Effector CD8-positive, alpha-beta T cell (primary cell): ENCODE measurements around the gene KRT7.
"Not testable (repeated sequence)": the region's sequence is repeated elsewhere in the genome, so short reads cannot be mapped to it uniquely, and the experiment has no call there.

Experiments used
- DNase-seq: peaks from one replicate; lab custom pipeline; 2025; lab: John Stamatoyannopoulos, UW

KRT7 gene

DNA sequence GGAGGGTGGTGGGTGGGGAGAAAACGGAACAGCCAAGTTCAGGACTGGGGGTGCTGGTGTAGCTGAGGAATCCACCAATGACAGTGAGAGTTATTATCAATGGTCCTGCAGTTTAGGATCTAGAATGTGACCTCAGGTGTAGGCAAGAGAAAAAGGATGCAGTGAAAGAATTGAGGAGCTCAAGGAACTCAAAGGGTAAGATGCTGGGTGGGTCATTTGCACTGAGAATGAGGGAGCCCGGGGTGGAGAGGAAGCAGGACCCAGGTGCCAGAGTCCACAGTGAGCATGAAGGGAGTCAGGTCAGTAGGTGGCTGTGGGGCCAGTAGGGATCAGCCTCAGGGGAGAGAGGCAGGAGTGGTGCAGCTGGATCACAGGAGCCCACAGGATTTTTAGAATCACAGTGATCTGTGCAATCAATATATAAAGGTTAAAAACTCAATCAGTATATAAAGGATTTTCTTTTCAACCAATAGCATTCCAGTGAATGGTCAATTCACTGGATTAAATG is 3.2 kb upstream of the KRT7 start:
- no peak for DNase-seq

DNA sequence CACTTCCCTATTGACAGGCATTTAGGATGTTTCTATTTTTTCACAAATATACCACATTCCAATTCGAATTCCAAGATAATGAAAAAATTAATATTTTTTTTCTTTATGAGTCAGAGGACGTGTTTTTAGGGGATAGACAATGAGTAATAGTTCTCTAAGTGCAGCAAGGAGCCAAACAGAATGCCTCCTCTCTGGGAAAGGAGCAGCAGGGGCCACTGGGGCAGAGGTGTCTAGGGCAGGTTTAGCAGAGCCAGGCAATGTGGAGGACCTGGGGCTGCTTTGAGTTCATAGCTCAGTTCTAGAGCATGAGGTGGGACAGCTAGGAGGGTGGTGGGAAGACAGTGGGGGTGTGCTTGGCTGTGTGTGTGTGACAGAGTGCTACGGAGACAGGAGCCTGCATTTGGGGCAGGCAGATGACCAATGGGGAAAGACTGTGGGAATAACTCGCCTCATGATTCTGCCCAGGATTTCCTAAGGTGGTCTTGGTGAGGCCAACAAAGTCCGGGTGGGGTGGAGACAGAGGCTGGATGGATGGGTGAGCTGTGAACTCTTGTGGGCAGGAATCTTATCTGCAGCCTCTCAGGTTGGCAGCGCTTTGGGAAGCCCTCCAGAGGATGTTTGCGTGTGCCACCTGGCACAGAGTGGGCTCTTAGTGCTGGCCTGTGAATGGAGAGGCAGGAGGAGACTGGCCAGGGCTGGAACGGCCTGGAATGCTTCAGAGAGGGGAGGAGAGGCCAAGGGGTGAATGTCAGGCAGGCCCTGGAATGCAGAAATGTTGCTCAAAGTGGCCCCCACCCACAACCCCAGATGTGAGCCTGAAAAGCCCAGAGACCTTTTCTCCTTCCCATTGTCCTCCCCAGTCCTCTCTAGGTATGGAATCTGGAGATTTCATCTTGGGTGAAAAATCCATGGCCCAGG is 2.4 kb upstream of the KRT7 start:
- no peak for DNase-seq

DNA sequence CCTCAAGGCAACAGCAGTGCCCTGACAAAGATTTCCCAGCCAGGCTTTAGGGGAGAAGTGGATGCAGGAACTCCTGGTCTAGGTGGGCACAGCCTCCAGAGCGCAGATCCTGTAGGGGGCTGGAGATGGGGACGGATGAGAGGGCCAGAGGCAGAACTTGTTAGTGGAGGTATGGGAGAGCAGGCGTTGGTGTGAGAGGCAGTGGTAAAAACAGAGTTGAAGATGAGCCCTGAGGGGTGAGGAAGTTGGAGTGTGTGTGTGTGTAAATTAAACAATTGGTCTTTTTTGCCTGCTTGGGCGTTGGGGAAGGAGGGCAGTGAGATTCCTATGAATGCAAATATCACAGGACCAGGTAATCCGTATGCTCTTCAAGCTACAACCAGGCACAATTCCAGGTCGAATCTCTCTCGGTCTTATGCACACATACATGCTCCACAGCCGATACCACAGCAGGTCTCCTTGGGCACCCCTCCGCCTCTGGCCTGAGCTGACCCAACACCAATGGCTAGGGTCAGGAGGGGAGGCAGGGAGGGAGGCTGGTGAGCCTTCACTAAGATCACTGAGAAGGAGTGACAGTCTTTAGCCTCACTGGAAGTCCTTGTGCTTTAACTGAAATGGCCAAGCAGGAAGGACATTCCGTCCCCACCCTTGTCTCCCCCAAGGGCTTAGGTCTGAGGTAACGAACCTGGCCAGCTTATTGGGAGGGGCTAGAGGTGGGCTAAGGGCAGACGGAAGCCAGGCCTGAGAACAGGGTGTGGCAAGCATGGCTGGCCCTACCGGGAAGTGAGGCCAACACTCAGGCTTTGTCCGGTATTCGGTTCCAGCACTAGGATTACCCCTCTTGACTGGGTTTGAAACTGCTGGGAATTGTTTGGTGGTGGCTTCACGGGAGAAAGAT is 1.5 kb upstream of the KRT7 start:
- no peak for DNase-seq

DNA sequence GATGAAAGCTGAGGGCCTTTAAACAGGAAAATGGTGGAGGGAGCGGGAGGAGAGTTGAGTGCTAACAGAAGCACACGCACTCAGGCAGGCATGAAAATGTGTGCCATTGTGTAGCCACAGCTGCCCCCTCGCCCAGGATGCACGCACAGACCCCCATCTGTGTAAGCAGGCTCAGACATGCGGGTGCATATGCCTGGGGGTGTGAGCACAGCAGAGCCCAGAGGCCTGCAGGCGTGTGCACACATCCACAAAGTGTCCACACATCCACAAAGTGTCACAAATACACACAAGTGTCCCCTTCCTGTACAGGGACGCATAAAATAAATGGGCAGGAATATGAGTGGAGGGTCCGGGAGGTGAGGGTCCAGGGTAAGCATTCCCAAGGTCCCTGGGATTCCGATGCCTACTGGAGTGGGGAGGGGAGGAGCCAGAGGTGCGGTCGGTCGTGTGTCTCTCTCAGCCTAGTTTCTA is 805 bp upstream of the KRT7 start:
- no peak for DNase-seq

DNA sequence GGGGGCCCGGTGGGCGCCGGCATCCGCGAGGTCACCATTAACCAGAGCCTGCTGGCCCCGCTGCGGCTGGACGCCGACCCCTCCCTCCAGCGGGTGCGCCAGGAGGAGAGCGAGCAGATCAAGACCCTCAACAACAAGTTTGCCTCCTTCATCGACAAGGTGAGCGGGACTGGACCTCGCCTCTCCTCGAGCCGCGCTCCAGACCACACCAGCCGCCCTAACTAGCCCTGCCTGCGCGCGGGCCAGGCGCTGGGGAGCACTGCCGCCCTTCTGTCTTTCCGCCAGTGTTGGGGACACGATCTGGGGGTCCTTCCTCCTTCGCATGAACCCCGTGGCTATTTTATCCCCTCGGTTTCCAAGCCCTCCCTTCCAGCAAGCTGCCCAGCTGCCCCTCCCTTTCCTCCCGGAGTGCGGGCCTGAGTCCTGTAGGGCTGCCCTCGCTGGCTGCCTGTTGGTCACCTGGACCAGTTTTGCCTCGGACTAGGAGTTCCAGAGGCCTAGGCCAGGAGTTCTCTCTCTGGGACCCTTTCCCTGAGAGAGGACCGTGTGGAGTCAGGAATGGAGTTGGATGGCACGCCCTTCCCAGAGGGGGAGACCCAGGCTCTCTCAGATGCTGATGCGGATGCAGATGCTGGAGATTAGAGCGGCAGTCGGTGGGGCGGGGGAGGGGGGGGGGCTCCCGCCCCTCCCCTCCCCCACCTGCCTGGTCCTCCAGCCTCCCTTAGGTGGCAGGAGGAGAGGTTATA is 592 bp downstream of the KRT7 start:
- DNase-seq = no peak

DNA sequence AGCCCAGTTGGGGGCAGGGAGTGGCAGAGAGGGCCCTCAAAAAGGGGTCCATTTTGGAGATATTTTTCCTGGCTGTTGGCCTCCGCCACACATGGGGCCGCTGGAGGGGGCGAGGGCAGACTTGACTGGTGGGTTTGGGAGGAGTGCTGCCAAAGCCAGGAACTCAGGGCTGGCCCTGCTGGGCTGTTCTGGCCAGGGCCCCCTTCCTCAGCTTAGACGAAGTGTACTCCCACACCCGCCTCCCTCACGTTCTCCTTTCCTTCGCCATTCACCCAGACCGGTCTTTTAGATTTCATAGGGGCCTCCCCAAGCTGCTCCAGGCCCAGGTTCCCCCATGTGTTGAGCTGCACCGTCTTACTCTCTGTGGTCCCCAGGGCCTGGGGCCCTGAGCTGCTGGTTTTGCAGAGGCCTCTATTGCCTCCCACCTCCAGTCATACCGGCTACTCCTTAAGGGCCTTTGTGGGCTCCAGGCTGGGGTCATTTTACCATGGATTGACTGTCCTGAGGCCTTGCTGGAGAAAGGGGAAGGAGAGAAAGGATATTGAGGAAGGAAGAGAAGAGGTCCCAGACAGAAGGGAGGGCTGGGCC is 1.3 kb downstream of the KRT7 start:
- DNase-seq = no peak

DNA sequence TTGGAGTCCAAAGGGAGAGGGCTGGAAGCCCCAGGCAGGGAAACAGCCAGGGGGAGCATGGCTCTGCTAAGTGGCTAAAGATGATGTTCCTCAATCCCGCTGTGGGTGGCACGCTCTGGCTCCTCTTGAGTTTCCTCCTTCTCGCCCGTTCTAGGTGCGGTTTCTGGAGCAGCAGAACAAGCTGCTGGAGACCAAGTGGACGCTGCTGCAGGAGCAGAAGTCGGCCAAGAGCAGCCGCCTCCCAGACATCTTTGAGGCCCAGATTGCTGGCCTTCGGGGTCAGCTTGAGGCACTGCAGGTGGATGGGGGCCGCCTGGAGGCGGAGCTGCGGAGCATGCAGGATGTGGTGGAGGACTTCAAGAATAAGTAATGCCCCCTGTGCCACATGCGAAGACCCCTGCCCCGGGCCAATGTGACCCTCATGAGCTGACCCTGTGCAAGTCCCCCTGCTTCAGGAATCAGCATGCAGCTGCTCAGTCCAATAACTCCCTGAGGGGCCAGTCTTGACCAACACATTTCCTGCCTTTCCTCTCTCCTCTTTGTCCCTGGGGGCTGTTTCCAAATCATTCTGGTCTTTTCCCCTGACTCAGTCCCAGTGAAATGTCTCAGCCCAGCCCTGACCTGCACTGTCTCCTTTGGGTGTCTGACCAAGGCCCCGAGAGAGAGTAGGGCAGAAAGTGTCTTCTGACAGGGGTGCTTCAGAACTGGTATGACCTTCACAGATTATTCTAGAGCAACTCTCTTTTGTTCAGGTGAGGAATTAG is 2.1 kb downstream of the KRT7 start:
- no peak for DNase-seq

DNA sequence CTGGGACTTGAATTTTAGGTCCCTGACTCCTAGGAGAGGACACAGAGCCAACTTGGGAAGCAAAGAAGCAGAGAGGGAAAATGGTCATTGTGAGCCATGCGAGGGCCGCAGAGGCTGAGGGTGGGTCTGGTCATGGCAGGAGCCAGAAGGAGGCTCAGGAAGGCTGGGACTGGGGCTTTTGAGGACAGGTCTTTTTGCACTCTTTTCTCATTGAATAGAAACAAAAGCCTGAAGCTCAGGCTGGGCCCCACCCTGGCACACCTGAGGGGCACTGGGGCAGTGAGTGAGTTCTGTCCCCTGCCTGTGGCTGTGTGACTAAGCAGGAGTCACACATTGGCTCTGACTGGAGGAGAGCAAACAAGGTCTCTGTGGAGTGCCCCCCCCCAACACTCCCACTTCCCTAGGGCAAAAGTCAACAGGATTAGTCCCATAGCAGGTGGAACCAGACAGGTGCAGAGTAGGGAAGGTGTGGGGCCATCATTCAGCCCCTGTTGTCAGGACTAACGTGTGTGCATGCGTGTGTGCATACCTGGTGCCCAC is 2.8 kb downstream of the KRT7 start:
- DNase-seq = no peak

DNA sequence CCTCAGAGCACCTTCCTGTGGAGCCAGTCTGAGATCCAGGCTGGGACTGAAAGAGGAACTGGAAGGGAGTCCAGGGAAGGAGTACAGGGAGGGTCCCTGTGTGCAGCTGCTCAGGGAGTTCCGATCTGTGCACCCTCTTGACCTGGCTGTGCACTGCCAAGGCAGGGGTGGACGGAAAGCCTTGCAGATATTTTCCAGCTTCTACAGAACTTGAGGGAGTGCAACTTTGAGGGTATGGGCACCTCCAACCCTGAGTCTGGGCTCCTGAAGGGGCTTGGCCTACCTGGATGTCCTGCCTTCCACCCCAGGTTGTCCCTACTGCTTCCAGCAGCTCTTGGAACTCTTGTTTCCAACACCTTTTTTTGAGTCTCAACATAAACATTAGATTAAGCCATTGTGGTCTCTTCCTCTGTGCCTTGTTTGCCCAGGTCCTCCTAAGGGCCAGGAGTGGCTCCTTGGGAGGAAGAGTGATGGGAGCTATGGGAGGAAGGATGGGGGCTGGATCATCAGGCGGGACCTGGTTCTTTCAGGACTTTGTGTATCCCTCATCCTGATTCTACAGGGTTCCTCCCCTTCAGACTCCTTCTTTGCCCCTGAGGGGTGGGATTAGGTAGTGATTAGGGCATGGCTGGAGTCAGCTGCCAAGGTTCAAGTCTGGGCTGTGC is 3.5 kb downstream of the KRT7 start:
- no peak for DNase-seq

DNA sequence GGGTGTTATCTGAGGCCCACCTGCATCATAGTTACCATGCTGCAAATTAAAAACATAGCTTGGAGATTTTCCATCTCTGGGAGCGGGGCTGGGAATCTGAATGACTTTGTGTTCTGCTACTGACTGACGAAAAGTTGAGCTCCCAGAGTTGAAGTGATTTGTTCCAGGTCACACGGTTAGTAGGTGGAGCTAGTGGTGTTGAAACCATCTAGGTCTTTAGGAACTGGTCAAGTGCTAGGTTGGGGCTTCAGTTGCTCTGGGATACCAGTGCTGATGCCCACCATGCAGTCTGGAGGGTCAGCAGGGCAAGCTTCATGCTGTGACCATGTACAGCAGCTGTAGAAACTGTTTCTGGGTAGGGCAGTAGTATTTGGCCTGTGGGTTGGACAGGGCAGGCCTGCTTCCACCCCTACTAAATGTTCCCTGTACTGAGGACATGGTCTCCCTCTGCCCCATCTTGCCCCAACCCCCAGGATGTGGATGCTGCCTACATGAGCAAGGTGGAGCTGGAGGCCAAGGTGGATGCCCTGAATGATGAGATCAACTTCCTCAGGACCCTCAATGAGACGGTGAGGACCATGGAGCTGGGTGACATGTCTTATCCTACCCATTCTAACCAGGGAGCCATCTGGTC is 5.3 kb downstream of the KRT7 start:
- no peak for DNase-seq

DNA sequence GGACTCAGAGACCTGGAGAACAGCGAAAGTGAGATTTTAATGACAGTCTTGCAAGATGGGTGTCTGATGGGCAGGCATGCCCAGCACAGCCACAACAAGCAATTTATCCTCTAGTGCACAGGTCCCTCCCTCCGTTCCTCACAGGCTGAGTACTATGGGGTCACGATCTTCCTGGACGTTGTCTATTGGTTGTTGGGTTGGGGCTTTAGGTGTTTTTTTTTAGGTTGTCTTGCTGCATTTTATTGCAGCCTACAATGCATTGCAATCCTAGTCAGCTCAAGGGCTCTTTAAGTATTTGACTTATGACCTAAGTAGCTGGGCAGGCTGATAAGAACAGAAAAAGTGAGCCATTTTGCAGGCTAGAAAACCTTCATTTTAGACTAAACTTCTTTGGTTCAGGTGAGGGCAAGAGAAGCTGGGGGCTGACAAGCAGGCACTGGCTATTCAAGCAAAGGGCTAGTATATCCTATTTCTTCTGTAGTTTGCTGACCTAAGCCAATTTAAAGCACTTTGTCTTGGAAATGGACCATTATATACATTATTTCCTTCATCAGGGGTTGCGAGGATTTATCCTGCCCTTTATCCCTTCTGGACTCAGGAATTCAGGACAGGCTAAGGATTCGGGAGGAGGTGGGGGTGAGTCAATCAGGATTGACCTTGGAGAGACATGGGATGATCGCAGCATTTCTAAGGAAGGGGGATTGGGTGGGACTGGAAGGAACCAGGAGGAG is 6.0 kb downstream of the KRT7 start:
- no peak for DNase-seq

DNA sequence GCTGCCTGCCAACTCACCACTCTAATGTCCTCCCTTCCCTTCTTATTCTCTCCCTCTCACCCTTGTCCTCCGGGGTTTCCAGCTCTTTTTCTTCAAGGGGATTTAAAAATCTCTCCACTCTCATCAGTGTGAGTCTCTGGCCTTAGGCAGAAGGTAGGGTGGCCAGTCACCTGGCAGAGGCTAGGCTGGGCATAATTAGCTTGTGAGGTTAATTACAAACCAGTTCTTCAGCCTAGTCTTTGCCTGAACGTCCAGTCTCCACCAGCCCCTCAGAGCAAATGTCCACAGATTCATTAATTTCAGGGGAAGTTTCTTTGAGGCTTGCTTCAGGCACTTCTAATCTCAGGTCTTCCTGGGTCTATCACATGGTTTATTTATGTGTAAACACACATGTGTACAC is 6.7 kb downstream of the KRT7 start:
- no peak for DNase-seq

DNA sequence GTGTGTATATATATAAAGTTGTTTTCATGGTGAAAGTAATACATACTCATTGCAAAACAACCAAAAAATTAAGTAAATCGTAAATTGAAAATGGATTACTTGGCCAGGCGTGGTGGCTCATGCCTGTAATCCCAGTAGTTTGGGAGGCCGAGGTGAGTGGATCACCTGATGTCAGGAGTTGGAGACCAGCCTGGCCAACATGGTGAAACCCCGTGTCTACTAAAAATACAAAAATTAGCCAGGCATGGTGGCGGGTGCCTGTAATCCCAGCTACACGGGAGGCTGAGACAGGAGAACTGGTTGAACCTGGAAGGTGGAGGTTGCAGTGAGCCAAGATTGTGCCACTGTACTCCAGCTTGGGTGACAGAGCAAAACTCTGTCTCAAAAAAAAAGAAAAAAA is 7.2 kb downstream of the KRT7 start:
- DNase-seq = not testable (repeated sequence)

DNA sequence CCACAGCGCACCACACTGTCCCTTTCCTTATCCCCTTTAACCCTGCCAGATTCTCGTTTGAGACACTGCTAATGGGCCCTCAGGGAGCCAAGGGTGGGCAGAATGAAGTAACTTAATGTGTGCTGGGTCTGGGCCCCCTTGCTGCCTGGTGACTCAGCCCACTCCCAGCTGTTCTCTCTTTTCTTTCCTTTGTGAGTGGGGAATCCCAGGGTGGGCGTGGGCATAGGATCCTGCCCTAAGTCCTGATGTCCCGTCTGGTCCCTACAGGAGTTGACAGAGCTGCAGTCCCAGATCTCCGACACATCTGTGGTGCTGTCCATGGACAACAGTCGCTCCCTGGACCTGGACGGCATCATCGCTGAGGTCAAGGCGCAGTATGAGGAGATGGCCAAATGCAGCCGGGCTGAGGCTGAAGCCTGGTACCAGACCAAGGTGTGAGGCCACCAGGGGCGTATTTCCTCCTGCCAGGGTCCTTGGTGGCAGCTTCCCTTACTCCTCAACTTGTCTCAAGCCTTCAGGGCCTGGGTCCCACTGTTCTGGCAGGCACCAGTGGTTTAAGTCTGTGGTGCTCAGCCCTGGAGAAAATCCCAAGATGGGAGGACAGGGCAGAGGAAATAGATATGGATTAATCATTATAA is 8.3 kb downstream of the KRT7 start:
- no peak for DNase-seq

DNA sequence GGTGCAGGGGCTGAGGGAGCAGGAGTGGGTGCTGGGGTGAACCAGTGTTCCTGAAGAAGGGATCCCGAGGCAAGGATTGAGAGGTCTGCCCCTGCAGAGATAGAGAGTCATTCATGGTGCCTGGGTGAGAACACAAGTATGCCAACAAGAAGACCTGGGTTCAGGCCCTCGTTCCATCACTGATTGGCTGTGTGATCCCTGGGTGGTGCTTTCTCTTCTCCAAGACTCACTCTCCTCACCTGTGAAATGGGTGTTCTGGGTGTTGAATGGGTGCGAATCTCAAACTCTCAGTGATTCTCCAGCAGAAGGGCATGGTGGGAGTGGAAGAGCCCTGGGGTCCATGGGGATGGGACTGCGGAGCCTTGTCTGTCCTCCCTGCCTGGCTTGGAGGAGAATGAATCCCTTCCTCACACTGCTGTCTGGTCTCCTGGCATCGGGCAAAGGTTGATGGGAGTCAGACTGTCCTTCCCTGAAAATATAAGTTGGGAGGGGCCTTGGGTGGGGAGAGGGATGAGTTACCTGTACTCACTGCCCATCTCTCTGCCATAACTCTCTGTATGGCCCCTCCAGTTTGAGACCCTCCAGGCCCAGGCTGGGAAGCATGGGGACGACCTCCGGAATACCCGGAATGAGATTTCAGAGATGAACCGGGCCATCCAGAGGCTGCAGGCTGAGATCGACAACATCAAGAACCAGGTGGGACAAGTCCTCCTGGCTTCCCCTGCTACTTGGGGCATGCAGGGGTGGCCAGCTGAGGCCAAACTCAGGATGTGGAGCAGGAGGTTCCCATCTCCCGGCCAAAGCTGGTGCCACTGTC is 9.6 kb downstream of the KRT7 start:
- DNase-seq = no peak

DNA sequence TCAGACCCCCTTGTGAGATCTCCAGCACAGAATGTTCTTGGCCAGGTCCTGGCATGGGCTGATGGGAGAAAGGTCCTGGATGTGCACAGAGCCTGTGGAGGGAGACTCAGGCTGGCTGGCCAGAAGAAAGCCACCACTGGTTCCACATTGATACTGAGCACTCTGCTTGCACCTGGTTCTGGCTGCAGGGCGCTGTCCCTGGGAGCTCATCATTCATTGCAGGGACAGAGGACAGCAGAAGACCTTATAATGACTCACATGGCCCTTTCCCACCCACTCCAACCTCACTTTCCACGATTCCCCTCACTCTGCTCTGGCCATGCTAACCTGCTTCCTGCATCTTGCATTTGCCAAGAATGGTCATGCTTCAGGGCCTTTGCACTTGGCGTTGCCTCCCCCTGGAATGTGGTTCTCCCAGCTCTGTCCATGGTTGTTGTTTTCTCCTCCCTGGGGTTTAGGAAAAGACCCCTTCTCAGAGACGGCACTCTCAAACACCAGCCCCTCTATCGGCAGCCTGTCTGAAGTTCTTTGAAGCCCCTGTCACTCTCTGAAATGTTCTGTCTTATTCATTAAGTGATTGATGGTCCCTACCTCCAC is 10.3 kb downstream of the KRT7 start:
- DNase-seq = no peak
